Adrenal gland (tissue), 5 donors: ENCODE results near the gene GLOD5.

Source experiments
- POLR2A ChIP-seq, 2 donors: fragments of 450-650 bp; IDR thresholded peaks; one replicate each; pipeline ENCODE4 v1.6.1; 2017; ENCODE audit warnings: antibody characterized with exemption in 2 of 2, mild to moderate bottlenecking in 2 of 2, moderate library complexity in 1 of 2
- TF ChIP-seq, protein P1 (sequence below), 6 experiments: fragments of 450-650 bp in 4 of 6; fragments of 200-600 bp in 2 of 6; sonication (generic) in 1 of 6; IDR thresholded peaks; 1 replicate in 5 of 6; 2 replicates in 1 of 6; pipeline versions ENCODE4 v1.5.1 to v1.8.0; 2016 to 2021; ENCODE audit warnings: antibody characterized with exemption in 6 of 6, mild to moderate bottlenecking in 2 of 6, moderate library complexity in 1 of 6
- donor health status: DM: no; HTN: no; CAD: no.

DNA sequence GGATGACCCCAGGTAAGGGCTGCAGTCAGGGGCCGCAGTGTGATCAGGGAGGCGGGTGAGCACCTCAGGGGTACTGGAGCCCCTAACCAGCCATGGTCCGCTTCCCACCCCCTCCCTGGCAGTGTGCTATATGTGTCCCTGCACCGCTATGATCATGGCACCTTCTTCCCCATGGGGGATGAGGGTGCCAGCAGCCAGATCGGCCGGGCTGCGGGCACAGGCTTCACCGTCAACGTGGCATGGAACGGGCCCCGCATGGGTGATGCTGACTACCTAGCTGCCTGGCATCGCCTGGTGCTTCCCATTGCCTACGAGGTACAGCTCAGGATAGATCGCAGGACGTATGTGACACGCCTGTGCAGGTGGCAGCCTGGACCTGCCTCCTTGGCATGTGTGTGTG is 56.6 kb downstream of the GLOD5 start:
- no peak for TF ChIP-seq POLR2A (IDR thresholded peaks at IDR 0.05)
- TF ChIP-seq, protein P1, sequence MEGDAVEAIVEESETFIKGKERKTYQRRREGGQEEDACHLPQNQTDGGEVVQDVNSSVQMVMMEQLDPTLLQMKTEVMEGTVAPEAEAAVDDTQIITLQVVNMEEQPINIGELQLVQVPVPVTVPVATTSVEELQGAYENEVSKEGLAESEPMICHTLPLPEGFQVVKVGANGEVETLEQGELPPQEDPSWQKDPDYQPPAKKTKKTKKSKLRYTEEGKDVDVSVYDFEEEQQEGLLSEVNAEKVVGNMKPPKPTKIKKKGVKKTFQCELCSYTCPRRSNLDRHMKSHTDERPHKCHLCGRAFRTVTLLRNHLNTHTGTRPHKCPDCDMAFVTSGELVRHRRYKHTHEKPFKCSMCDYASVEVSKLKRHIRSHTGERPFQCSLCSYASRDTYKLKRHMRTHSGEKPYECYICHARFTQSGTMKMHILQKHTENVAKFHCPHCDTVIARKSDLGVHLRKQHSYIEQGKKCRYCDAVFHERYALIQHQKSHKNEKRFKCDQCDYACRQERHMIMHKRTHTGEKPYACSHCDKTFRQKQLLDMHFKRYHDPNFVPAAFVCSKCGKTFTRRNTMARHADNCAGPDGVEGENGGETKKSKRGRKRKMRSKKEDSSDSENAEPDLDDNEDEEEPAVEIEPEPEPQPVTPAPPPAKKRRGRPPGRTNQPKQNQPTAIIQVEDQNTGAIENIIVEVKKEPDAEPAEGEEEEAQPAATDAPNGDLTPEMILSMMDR (IDR thresholded peaks at IDR 0.05) = no peak
